Effector CD8-positive, alpha-beta T cell (primary cell): ENCODE results near the gene ICOSLG.
"Not testable (repeated sequence)": the region's sequence is repeated elsewhere in the genome, so short reads cannot be mapped to it uniquely, and the experiment has no call there.

ENCODE experiments used
- DNase-seq: peaks from one replicate; lab custom pipeline; 2025; lab: John Stamatoyannopoulos, UW

The ICOSLG gene

DNA sequence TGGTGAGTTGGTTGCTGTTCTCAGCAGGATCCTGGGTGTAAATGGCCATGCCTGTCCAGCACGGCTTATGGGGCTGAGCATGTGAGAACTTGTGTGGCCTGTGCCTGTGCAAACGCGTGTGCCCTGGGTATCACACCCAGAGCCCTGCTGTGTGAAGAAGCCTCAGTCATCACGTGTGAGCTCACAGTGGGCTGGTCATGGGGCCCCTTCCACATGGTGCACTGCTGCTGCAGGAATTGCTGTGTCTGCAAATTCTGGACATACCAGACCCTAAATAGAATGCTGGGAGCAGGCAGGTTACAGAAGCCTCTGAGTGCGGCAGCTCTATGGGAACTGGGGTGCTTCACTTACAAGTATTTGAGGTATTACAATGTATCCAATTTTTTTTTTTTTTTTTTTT, 17.4 kb downstream of the ICOSLG start:
- not testable (repeated sequence) for DNase-seq

DNA sequence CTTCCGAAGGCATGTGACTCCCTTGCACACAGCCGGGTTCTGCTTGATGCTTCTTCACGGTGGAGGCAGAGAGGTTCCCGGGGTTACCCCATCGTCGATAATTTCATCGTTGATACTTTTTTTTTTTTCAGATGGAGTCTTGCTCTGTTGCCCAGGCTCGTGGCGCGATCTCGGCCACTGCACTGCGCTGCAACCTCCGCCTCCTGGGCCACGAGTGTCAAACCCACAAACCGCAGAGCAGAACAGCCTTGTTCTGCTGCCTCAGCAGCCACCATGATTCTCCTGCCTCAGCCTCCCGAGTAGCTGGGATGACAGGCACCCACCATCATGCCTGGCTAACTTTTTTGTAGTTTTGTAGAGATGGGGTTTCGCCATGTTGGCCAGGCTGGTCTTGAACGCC, 20.1 kb downstream of the ICOSLG start:
- DNase-seq, result not testable (repeated sequence)

- not testable (repeated sequence) for DNase-seq
Observed at GRCh38 chr21:44218461-44218860, 22.3 kb downstream of the ICOSLG start.

- DNase-seq, result not testable (repeated sequence)
Observed at GRCh38 chr21:44211978-44212377, 28.8 kb downstream of the ICOSLG start.

- DNase-seq, result not testable (repeated sequence)
Observed at GRCh38 chr21:44211574-44211973, 29.2 kb downstream of the ICOSLG start.

DNA sequence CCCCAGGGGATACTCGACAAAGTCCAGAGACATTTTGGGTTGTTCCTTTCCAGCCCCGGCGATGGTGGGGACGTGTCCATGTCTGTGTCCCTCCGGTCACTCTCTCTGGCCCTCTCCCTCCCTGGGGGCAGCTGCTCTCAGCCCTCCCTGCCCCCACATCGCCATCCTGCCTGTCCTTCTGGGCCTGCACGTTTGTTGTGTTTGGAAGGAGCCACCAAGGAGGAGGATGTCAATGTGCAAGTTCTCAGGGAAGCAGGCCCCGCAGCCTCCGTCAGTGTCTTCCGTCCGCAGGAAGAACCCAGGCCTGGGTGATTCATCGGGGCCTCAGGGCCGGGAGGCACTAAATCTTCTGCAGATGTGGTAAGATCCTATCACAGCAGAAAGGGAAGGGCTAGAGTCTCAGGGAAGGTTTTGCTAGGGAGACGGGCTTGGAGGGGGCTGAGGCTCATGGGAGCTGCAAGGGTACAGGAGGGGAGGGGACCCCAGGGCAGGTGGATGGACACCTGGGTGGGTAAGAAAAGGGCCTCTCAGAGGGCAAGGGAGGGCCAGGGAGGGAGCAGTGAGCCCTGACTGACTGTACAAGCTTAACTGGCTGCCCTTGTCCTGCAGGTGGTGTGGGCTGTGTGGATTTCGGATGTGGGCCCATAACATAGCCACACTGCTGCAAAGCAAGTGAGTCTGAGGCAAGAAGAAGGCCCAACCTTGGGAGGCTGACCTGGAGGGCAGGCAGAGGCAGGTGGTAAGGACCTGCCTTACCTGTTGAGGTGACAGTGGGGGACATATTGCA, 32.7 kb downstream of the ICOSLG start:
- not testable (repeated sequence) for DNase-seq

DNA sequence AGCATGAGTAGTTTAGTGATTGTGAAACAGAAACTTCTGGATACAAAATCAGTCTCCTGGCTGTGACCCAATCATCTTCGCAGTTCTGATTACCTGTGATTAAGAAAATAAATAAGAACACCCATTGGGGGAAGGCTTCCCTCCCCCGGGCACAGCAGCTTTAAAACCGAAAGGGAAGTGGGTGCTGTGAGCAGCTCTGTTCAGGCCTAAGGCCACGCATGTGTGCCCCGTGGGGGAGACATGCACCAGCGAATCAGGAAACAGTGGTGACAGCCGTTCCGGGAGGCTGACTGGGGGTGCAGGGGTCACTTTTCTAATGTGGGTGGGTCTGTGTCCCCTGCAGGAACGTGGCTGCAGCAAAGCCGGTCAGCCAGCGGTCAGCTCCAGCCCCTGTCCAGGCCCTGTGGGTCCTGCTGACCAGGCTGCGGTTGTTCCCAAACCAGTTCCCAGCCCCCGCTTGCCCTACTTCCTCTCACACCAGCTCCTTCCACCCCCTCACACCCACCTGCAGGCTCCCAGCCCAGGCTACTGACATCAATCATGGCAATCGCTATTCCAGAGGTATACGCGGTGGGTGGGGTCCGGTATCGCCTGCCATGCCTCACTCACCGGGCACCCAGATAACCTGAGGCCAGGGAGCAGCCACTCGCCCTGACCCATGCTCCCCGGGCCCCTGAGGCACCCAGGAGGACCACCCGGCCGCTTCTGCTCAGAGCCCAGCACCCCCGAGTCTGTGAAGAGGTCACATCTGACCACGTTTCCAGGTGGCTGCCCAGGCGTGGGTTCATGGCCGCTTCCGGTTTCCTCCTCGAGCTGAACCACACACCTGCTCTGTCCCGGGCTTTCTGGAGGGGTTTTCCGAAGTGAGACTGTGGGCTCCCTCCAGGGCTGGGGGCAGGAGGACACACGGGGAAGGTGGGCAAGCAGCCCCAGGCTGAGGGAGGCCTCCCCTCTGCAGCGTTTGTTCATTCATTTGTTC, 33.8 kb downstream of the ICOSLG start:
- DNase-seq, result not testable (repeated sequence)

DNA sequence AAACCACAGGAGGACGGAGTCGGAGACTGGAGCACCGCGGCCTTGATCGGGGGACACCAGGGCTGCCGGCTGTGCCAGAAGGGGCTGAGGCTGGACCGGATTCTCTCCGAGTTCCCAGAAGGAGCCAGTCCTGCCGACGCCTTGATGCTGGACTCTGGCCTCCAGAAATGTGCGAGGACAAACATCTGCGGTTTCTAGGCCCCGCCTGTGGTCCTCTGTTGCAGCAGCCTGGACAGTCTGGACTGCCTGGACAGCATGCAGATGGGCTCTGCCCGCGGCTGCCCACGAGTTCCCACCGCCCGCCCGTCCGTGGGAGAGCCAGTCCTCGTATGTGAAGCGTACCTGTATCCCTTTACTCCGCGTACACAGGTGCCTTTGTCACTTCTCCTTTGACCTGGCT, 34.6 kb downstream of the ICOSLG start:
- DNase-seq, result not testable (repeated sequence)

GRCh38 chr21:44202590-44203299, 38.0 kb downstream of the ICOSLG start:
- DNase-seq, result not testable (repeated sequence)

DNA sequence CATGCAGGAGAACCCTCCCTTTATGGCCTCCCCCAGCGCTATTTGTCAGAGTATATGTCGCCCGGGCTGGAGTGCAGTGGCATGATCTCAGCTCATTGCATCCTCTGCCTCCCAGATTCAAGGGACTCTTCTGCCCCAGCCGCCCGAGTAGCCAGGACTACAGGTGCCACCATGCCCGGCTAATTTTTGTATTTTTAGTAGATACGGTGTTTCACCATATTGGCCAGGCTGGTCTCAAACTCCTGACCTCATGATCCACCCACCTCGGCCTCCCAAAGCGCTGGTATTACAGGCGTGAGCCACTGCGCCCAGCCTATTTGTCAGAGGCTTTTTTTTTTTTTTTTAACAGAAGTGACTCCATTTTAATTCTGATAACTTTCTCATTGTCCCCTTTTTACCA, 40.7 kb downstream of the ICOSLG start:
- not testable (repeated sequence) for DNase-seq

GRCh38 chr21:44199448-44199847, 41.3 kb downstream of the ICOSLG start:
- no peak for DNase-seq

DNA sequence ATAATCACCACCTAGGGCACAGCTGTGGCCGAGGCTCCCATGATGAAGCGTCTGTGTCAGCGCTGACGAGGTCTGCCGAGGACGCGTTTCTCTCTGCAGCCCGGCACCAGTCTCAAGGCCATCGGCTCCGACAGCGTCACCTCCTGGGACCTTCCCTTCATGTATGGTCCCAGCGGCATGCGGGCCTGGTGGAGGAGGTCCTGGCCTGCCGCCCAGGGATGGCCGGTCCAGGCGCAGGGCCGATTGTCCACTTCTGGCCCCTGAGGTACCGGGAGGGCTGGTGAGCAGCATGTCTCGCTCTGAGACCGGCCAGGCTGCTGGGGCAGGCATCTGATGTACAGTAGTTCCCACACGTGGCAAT, 43.6 kb downstream of the ICOSLG start:
- DNase-seq, result not testable (repeated sequence)

GRCh38 chr21:44196212-44197155, 44.3 kb downstream of the ICOSLG start:
- DNase-seq, result peak; percentile 45

- not testable (repeated sequence) for DNase-seq
Observed at GRCh38 chr21:44194888-44195287, 45.9 kb downstream of the ICOSLG start.

DNA sequence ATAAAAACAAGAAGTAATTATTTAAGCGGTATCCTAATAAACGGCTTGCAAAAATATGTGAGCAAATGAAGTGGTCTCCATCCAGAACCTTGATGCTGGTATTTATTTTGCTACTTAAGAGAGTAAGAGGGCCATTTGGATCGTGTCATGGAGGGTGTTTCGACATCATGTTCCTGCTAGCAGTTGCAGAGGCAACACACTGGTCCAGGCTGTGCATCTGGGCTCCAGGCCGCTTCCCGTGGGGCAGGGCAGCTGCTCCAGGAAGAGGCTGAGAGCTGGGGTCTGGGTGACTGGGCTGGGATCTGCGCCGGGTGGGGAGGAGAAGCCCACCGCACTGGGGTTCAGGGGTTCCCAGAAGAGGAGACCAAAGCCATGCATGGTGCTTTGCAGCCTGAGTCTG, 46.3 kb downstream of the ICOSLG start:
- DNase-seq, result not testable (repeated sequence)

DNA sequence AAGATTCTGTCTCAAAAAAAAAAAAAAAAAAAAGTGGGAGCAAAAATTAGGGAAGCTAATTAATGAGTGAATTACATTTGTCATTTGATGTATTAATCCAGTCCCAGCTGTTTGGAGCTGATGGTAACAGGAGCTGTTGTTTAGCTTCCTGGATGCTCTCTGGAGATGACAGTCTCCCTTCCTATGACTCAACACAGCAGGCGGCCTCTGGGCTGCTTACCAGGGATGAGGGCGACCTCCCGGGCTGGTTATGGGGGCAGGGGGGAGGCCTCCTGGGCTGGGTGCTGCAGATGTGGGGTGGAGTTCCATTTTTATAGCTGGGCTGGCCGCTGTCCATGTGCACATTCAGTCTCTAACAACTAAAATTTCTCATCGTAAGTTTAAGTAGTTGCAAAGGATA, 47.6 kb downstream of the ICOSLG start:
- DNase-seq, result not testable (repeated sequence)

DNA sequence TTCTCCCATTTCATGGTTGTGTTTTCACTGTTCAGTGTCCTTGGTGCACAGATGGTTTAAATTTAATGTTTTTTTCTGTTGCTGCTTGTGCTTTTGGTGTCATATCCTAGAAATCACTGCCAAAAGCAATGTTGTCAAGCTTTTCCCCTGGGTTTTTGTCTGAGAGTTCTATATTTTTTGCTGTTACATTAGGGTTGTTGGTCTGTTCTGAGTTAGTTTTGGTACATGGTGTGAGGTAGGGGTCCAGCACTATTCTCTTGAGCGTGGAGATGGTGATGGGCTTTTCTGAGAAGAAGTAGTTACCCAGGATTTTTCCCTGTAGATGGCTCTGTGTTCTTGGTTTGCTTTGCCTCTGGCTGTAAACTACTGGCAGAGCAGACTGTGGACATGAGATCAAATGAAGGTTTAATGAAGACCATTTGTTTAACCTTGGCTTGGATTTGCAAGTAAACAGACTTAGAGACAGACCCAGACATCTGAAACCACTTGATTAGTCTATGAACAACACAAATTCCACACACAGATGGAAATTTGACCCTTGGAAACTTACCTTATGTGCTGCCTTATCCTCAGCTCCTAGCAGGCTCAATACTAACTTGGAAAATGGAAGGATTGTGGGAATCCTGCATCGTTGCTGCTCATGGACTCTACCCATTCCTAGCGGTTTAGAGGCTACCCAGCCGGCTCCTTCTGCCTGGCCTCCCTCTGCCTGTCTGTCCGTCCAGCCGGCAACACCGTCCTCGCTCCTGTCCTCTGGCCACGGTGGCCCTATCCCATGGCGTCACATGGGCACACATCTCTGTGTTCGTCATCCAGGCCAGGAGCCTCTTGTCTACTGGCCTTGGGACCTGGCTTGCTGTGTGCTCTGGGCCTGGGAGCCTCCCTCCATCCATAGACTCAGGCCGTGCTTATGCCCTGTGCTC, 50.1 kb downstream of the ICOSLG start:
- DNase-seq, result not testable (repeated sequence)

GRCh38 chr21:44184862-44185261, 55.9 kb downstream of the ICOSLG start:
- not testable (repeated sequence) for DNase-seq

GRCh38 chr21:44182202-44182601, 58.5 kb downstream of the ICOSLG start:
- DNase-seq, result not testable (repeated sequence)

- DNase-seq, result not testable (repeated sequence)
Observed at GRCh38 chr21:44181506-44181905, 59.2 kb downstream of the ICOSLG start.
